B cell (primary cell): ENCODE results near the gene SPIRE1. TPM values are rescaled to one million over a fixed set of nuclear protein-coding genes. Genes with fewer than 3 reads are reported as not detected.

Experiments
- ATAC-seq: fragments of 200-7000 bp; cut with Tn5 transposase; one replicate; pipeline ENCODE4 v1.10.0; 2021; ENCODE audit warnings: low read depth, mild to moderate bottlenecking, moderate number of reproducible peaks, moderate library complexity
- CTCF ChIA-PET: fragments of 350-600 bp; sonication (Branson Sonifier 250); formaldehyde crosslinking; loops from one replicate; lab custom pipeline; 2021; ENCODE audit warnings: antibody characterized with exemption, inconsistent platforms; lab: Charles Lee
- POLR2A ChIA-PET: fragments of 350-600 bp; sonication (Branson Sonifier 250); formaldehyde crosslinking; loops from one replicate; lab custom pipeline; 2021; ENCODE audit warnings: antibody characterized with exemption; lab: Charles Lee
- DNase-seq: peaks from one replicate; pipeline ENCODE4 v3.0.0; 2013
- H2AFZ ChIP-seq: 2 replicates; pipeline ENCODE4 v1.6.1; 2012; ENCODE audit warnings: mild to moderate bottlenecking, low read depth, low read length; ENCODE audit not compliant: insufficient read depth, poor library complexity, severe bottlenecking
- H3K27ac ChIP-seq, 2 donors: 1 replicate in 1 of 2; 2 replicates in 1 of 2; pipeline ENCODE4 v1.5.1; 2012 to 2013; ENCODE audit warnings: low read length in 2 of 2, mild to moderate bottlenecking in 2 of 2, moderate library complexity in 1 of 2
- H3K27me3 ChIP-seq, 4 experiments: fragments of 200-600 bp in 1 of 4; sonication (generic) in 1 of 4; replicated peaks in 1 of 4; 1 replicate in 2 of 4; 2 replicates in 2 of 4; pipeline versions ENCODE4 v1.6.1 to v1.7.0; 2013 to 2016; ENCODE audit warnings: low read length in 3 of 4, mild to moderate bottlenecking in 2 of 4, mixed read lengths in 1 of 4, moderate library complexity in 1 of 4; ENCODE audit not compliant: insufficient read depth in 4 of 4, control insufficient read depth in 3 of 4; ENCODE audit errors: control extremely low read depth in 1 of 4
- H3K36me3 ChIP-seq, 2 experiments: replicated peaks in 1 of 2; 1 replicate in 1 of 2; 2 replicates in 1 of 2; pipeline versions ENCODE4 v1.6.1 to v1.7.1; 2013; ENCODE audit warnings: low read length in 1 of 2; ENCODE audit not compliant: insufficient read depth in 2 of 2, control insufficient read depth in 1 of 2; ENCODE audit errors: control extremely low read depth in 1 of 2, extremely low read depth in 1 of 2
- H3K4me1 ChIP-seq, 2 donors: fragments of 200-600 bp in 1 of 2; sonication (generic) in 1 of 2; 1 replicate in 1 of 2; 2 replicates in 1 of 2; pipeline versions ENCODE4 v1.5.1 to v1.6.1; 2013 to 2017; ENCODE audit warnings: low read length in 2 of 2; ENCODE audit not compliant: control insufficient read depth in 2 of 2, insufficient read depth in 2 of 2
- H3K4me2 ChIP-seq: replicated peaks from 2 replicates; pipeline ENCODE3; 2012; ENCODE audit warnings: mild to moderate bottlenecking, low read depth, low read length; ENCODE audit not compliant: poor library complexity, severe bottlenecking
- H3K4me3 ChIP-seq, 5 experiments: fragments of 200-600 bp in 1 of 5; sonication (generic) in 1 of 5; 1 replicate in 3 of 5; 2 replicates in 2 of 5; pipeline versions ENCODE4 v1.5.1 to v1.7.0; 2011 to 2016; ENCODE audit warnings: low read length in 4 of 5, mild to moderate bottlenecking in 4 of 5, low read depth in 2 of 5, control low read depth in 1 of 5, moderate library complexity in 1 of 5; ENCODE audit not compliant: insufficient read depth in 1 of 5; ENCODE audit errors: control extremely low read depth in 1 of 5, extremely low read depth in 1 of 5
- H3K79me2 ChIP-seq: fragments of 200-600 bp; sonication (generic); one replicate; pipeline ENCODE4 v1.6.0; 2016; ENCODE audit warnings: low read length; ENCODE audit not compliant: control insufficient read depth, insufficient read depth
- H3K9ac ChIP-seq: fragments of 200-600 bp; sonication (generic); 2 replicates; pipeline ENCODE4 v1.6.1; 2017; ENCODE audit warnings: mild to moderate bottlenecking, low read length, moderate library complexity
- H3K9me3 ChIP-seq, 3 donors: one replicate each; pipeline versions ENCODE4 v1.6.1 to v1.7.1; 2013; ENCODE audit warnings: low read length in 2 of 3; ENCODE audit not compliant: control insufficient read depth in 2 of 3, insufficient read depth in 1 of 3; ENCODE audit errors: control extremely low read depth in 1 of 3
- H4K20me1 ChIP-seq: 2 replicates; pipeline ENCODE4 v1.6.0; 2012; ENCODE audit warnings: mild to moderate bottlenecking, low read length; ENCODE audit not compliant: insufficient read depth, control insufficient read depth, poor library complexity, severe bottlenecking
- H3K27ac Mint-ChIP-seq: one replicate; pipeline ENCODE4 v1.8.0; 2021; ENCODE audit warnings: mixed read lengths
- H3K27me3 Mint-ChIP-seq: one replicate; pipeline ENCODE4 v1.8.0; 2021; ENCODE audit warnings: mixed read lengths
- H3K4me1 Mint-ChIP-seq: one replicate; pipeline ENCODE4 v1.8.0; 2021; ENCODE audit warnings: mixed read lengths
- H3K4me3 Mint-ChIP-seq: one replicate; pipeline ENCODE4 v1.8.0; 2021; ENCODE audit warnings: mixed read lengths
- H3K9me3 Mint-ChIP-seq: one replicate; pipeline ENCODE4 v1.8.0; 2022; ENCODE audit warnings: mixed read lengths; ENCODE audit not compliant: insufficient read depth
- EZH2 ChIP-seq: IDR thresholded peaks from 2 replicates; pipeline ENCODE4 v1.6.1; 2012; ENCODE audit warnings: borderline replicate concordance, low read depth, mild to moderate bottlenecking, moderate library complexity, low read length; ENCODE audit not compliant: insufficient read depth, poor library complexity, severe bottlenecking
- WGBS: methylation state at CpG from one replicate; pipeline ENCODE4 v1.1.5; 2013; ENCODE audit warnings: missing lambda C conversion rate; ENCODE audit not compliant: insufficient coverage; 5-methylcytosine and 5-hydroxymethylcytosine counted together
- intact Hi-C: fragments of 100-400 bp; cut with micrococcal nuclease; formaldehyde crosslinking; loops from one replicate; pipeline ENCODE4 v1.10.0; 2022
- polyA plus RNA-seq: library from polyadenylated mRNA; depleted of rRNA; stranded (reverse); fragments of >200 nt; gene quantifications from 2 replicates; pipeline ENCODE4 v1.2.3, GENCODE V29; 2012
- total RNA-seq, 2 donors: library from RNA; stranded (reverse); fragments of 120-200 nt in 1 of 2; gene quantifications; 1 replicate in 1 of 2; 2 replicates in 1 of 2; pipeline versions ENCODE4 v1.2.3 to v1.2.4, GENCODE V29; 2013 to 2022
- TF ChIP-seq, protein P1 (sequence below): fragments of 200-600 bp; IDR thresholded peaks from one replicate; pipeline ENCODE4 v1.8.0; 2022; ENCODE audit warnings: antibody characterized with exemption, mild to moderate bottlenecking

Gene SPIRE1
- total and polyA plus RNA-seq, 2 donors (not counting 1 experiment from before 2014, with no cell fraction given), result 0.22 to 4.0 TPM

DNA sequence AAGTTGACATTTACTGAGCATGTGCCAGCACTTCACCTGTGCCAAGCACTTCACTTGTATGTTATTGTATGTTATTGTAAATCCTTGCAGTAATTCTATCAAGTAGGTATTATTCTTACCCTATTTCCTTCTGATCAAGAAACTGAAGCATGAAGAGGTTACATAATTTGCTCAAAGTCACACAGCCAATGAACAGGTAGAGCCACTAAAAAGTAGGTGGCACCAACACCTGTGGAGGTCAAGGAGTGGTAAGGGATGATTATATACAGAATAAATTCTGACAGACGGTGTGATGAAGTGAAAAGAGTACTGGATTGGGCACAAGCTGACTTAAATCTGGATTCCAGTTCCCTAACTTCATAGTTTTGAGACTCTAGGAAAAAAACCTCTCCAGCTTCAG, 71.0 kb downstream of the SPIRE1 start:
- Histone ChIP-seq H4K20me1 (no peaks in the 10 kb centered on the region), H3K9ac (no peak overlapping the region), H3K27me3 (no peaks in the 10 kb centered on the region), H3K27ac (no peak overlapping the region), H3K4me3 (no peak overlapping the region), H3K79me2 (no peaks in the 10 kb centered on the region), H3K9me3 (no peaks in the 10 kb centered on the region), H2AFZ (no peak overlapping the region), H3K4me2 (no peak overlapping the region), H3K36me3 (no peaks in the 10 kb centered on the region), H3K4me1 (no peaks in the 10 kb centered on the region)
- no peaks in the 10 kb centered on the region for H3K9me3 Mint-ChIP-seq
- no peak overlapping the region for H3K27ac Mint-ChIP-seq
- intact Hi-C loops, result no loop called here
- no peaks in the 10 kb centered on the region for H3K4me1 Mint-ChIP-seq
- DNase-seq (no peak), ATAC-seq (no peak)
- CTCF ChIA-PET, result no interaction called here
- TF ChIP-seq, protein P1, sequence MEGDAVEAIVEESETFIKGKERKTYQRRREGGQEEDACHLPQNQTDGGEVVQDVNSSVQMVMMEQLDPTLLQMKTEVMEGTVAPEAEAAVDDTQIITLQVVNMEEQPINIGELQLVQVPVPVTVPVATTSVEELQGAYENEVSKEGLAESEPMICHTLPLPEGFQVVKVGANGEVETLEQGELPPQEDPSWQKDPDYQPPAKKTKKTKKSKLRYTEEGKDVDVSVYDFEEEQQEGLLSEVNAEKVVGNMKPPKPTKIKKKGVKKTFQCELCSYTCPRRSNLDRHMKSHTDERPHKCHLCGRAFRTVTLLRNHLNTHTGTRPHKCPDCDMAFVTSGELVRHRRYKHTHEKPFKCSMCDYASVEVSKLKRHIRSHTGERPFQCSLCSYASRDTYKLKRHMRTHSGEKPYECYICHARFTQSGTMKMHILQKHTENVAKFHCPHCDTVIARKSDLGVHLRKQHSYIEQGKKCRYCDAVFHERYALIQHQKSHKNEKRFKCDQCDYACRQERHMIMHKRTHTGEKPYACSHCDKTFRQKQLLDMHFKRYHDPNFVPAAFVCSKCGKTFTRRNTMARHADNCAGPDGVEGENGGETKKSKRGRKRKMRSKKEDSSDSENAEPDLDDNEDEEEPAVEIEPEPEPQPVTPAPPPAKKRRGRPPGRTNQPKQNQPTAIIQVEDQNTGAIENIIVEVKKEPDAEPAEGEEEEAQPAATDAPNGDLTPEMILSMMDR, result no peak
- TF ChIP-seq EZH2, result no peak
- no peak overlapping the region for H3K4me3 Mint-ChIP-seq
- WGBS, result no CpG with 5 or more reads among the region's 1 CpG
- peaks cover 14% of the 10 kb centered on the region for H3K27me3 Mint-ChIP-seq
- POLR2A ChIA-PET, result no interaction called here

- H3K9me3 ChIP-seq, result no peaks in the 10 kb centered on the region
- no peaks in the 10 kb centered on the region for H3K27me3 ChIP-seq
- no peaks in the 10 kb centered on the region for H3K36me3 ChIP-seq
- H3K4me1 ChIP-seq, result no peaks in the 10 kb centered on the region
- no peak for TF ChIP-seq EZH2
- TF ChIP-seq, protein P1, result no peak
- H3K4me1 Mint-ChIP-seq, result no peaks in the 10 kb centered on the region
- CTCF ChIA-PET, result no interaction called here
- no peaks in the 10 kb centered on the region for H4K20me1 ChIP-seq
- H3K4me2 ChIP-seq, result no peak overlapping the region
- intact Hi-C loops, result no loop called here
- H3K79me2 ChIP-seq, result no peaks in the 10 kb centered on the region
- H3K4me3 Mint-ChIP-seq, result no peak overlapping the region
- ATAC-seq (no peak), DNase-seq (no peak)
- POLR2A ChIA-PET, result no interaction called here
- H3K4me3 ChIP-seq, result no peak overlapping the region
- H3K27ac Mint-ChIP-seq, result no peak overlapping the region
- H2AFZ ChIP-seq, result no peak overlapping the region
- H3K27ac ChIP-seq, result no peak overlapping the region
- H3K9me3 Mint-ChIP-seq, result no peaks in the 10 kb centered on the region
- WGBS, result no CpG with 5 or more reads among the region's 1 CpG
- H3K27me3 Mint-ChIP-seq, result peaks cover 10% of the 10 kb centered on the region
- H3K9ac ChIP-seq, result no peak overlapping the region
Measured at GRCh38 chr18:12585218-12585617, 72.7 kb downstream of the SPIRE1 start.
